Cardiac fibroblast (primary cell): Measurements from ENCODE around the gene IRX2.
A peak's percentile ranks its signal among the peaks of the same experiment; 100 is the strongest.

Experiments used
- DNase-seq, 2 donors: peaks; one replicate each; pipeline versions ENCODE4 v3.0.0 to v3.0.0-alpha.2; 2010; ENCODE audit warnings: low read depth in 2 of 2
- H3K4me3 ChIP-seq, 2 donors: replicated peaks in 1 of 2; 1 replicate in 1 of 2; 2 replicates in 1 of 2; pipeline ENCODE4 v1.5.1; 2011; ENCODE audit warnings: low read depth in 2 of 2, low read length in 2 of 2, mild to moderate bottlenecking in 2 of 2, moderate library complexity in 1 of 2
- CTCF ChIP-seq: IDR thresholded peaks from one replicate; pipeline ENCODE4 v1.5.1; 2011; ENCODE audit warnings: low read depth, mild to moderate bottlenecking, low read length, inconsistent platforms

IRX2 gene

GRCh38 chr5:2742921-2743679, 8.4 kb downstream of the IRX2 start:
- TF ChIP-seq CTCF: no peak
- no peak overlapping the region for H3K4me3 ChIP-seq
- DNase-seq: no peak

GRCh38 chr5:2741956-2742355, 9.5 kb downstream of the IRX2 start:
- no peak for TF ChIP-seq CTCF
- no peak for DNase-seq
- no peak overlapping the region for H3K4me3 ChIP-seq

- TF ChIP-seq CTCF: no peak
- DNase-seq: no peak
- no peak overlapping the region for H3K4me3 ChIP-seq
These were observed 10.5 kb downstream of the IRX2 start for GRCh38 chr5:2740876-2741555.

- DNase-seq: no peak
- peak overlapping the region in 1 of 2 donors; percentile 39 for H3K4me3 ChIP-seq
- TF ChIP-seq CTCF: no peak
These were observed 11.2 kb downstream of the IRX2 start for GRCh38 chr5:2740051-2740875.

GRCh38 chr5:2739360-2740050, 12.0 kb downstream of the IRX2 start:
- TF ChIP-seq CTCF: no peak
- DNase-seq: peak in 1 of 2 donors; percentile 44
- peak overlapping the region; percentile 39 to 56 for H3K4me3 ChIP-seq

GRCh38 chr5:2738700-2739359, 12.6 kb downstream of the IRX2 start:
- DNase-seq: no peak
- peak overlapping the region; percentile 39 to 56 for H3K4me3 ChIP-seq
- TF ChIP-seq CTCF: no peak
